Chondrocyte (in vitro differentiated cells): Measurements from ENCODE around the gene GNAT1. TPM values are rescaled to one million over a fixed set of nuclear protein-coding genes. Genes with fewer than 3 reads are reported as not detected.

Experiments used
- DNase-seq: peaks from one replicate; pipeline ENCODE4 v3.0.0; 2021; ENCODE audit warnings: mixed read lengths, low spot score
- H3K27ac Mint-ChIP-seq: one replicate; pipeline ENCODE4 v1.8.0; 2021; ENCODE audit warnings: mild to moderate bottlenecking, moderate library complexity, mixed read lengths; ENCODE audit not compliant: unreplicated experiment
- H3K27me3 Mint-ChIP-seq: 2 replicates; pipeline ENCODE4 v1.8.0; 2021; ENCODE audit warnings: low read depth, mixed read lengths
- H3K36me3 Mint-ChIP-seq: 2 replicates; pipeline ENCODE4 v1.8.0; 2021; ENCODE audit warnings: low read depth, mixed read lengths
- H3K4me1 Mint-ChIP-seq: 2 replicates; pipeline ENCODE4 v1.8.0; 2021; ENCODE audit warnings: low read depth, mild to moderate bottlenecking, mixed read lengths
- H3K4me3 Mint-ChIP-seq: one replicate; pipeline ENCODE4 v1.8.0; 2021; ENCODE audit warnings: mild to moderate bottlenecking, moderate library complexity, mixed read lengths; ENCODE audit not compliant: unreplicated experiment
- H3K9me3 Mint-ChIP-seq: 2 replicates; pipeline ENCODE4 v1.8.0; 2021; ENCODE audit warnings: low read depth, mixed read lengths
- total RNA-seq: library from RNA; stranded (reverse); gene quantifications from 3 replicates; pipeline ENCODE4 v1.2.1, GENCODE V29; 2021
- TF ChIP-seq, protein P1 (sequence below): fragments of 200-600 bp; sonication (generic); IDR thresholded peaks from 2 replicates; pipeline ENCODE4 v1.5.0; 2021; ENCODE audit warnings: antibody characterized with exemption, mild to moderate bottlenecking, moderate library complexity

Gene GNAT1
- total RNA-seq, 1 donor from 2014 or later, result not detected

GRCh38 chr3:50150404-50150750 is 41.0 kb upstream of the GNAT1 start:
- DNase-seq, result no peak
- TF ChIP-seq, protein P1, sequence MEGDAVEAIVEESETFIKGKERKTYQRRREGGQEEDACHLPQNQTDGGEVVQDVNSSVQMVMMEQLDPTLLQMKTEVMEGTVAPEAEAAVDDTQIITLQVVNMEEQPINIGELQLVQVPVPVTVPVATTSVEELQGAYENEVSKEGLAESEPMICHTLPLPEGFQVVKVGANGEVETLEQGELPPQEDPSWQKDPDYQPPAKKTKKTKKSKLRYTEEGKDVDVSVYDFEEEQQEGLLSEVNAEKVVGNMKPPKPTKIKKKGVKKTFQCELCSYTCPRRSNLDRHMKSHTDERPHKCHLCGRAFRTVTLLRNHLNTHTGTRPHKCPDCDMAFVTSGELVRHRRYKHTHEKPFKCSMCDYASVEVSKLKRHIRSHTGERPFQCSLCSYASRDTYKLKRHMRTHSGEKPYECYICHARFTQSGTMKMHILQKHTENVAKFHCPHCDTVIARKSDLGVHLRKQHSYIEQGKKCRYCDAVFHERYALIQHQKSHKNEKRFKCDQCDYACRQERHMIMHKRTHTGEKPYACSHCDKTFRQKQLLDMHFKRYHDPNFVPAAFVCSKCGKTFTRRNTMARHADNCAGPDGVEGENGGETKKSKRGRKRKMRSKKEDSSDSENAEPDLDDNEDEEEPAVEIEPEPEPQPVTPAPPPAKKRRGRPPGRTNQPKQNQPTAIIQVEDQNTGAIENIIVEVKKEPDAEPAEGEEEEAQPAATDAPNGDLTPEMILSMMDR, result no peak
- Mint-ChIP-seq H3K27me3 (peaks cover 3% of the 10 kb centered on the region), H3K9me3 (no peaks in the 10 kb centered on the region), H3K36me3 (peaks cover 2% of the 10 kb centered on the region), H3K27ac (no peak overlapping the region), H3K4me1 (peaks cover 14% of the 10 kb centered on the region), H3K4me3 (no peak overlapping the region)

DNA sequence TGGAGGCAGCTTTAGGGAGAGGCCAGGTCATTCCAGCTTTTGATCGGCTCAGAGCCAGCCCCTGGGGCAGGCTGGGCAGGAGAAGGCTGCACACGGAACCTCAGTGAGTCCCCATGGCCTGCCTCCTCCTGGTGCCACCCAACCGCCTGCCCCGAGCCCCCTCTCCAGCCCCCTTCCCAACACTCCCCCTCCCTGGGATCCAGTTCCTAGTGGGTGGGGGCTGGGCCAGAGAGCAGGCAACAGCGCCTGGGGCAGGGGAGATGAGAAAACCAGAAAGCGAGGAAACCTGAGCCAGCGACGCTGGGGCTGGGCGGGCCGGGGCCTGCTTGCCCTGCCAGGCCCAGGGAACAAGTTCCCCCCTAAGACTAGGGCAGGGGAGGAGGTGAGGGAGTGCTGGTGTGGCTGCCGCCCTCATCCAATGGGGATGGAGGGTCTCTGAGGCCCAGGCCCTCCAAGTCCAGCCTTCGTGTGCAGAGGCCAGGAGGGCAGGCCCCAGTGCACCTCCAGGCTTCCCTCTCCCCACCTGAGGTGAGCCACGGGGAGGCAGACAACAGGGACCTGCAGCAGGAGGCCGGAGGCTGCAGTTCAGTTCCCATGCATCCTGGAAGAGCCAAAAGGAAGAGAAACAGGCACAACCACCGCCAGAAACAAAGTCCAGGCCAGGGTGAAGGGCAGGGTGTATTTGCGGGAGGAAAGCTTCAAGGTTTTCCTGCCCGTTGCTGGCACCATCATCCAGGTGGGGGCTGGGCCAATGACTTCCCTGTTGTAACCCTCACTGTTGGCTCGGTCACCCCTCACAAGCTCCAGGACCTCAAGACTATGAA is 40.3 kb upstream of the GNAT1 start:
- TF ChIP-seq, protein P1, result no peak
- Mint-ChIP-seq H3K27ac (no peak overlapping the region), H3K4me1 (peaks cover 19% of the 10 kb centered on the region), H3K9me3 (no peaks in the 10 kb centered on the region), H3K36me3 (peaks cover 2% of the 10 kb centered on the region), H3K4me3 (no peak overlapping the region), H3K27me3 (peaks cover 3% of the 10 kb centered on the region)
- no peak for DNase-seq

GRCh38 chr3:50151728-50152127 is 39.7 kb upstream of the GNAT1 start:
- TF ChIP-seq, protein P1, result no peak
- H3K4me1 Mint-ChIP-seq, result peaks cover 24% of the 10 kb centered on the region
- peaks cover 2% of the 10 kb centered on the region for H3K36me3 Mint-ChIP-seq
- no peak overlapping the region for H3K27ac Mint-ChIP-seq
- no peaks in the 10 kb centered on the region for H3K9me3 Mint-ChIP-seq
- H3K4me3 Mint-ChIP-seq, result no peak overlapping the region
- DNase-seq, result no peak
- peaks cover 3% of the 10 kb centered on the region for H3K27me3 Mint-ChIP-seq

GRCh38 chr3:50153782-50154475 is 37.5 kb upstream of the GNAT1 start:
- Mint-ChIP-seq H3K9me3 (no peaks in the 10 kb centered on the region), H3K36me3 (no peaks in the 10 kb centered on the region), H3K4me3 (peak overlapping the region; percentile 59), H3K27ac (no peak overlapping the region), H3K27me3 (no peaks in the 10 kb centered on the region), H3K4me1 (peaks cover 42% of the 10 kb centered on the region)
- TF ChIP-seq, protein P1, result no peak
- no peak for DNase-seq

DNA sequence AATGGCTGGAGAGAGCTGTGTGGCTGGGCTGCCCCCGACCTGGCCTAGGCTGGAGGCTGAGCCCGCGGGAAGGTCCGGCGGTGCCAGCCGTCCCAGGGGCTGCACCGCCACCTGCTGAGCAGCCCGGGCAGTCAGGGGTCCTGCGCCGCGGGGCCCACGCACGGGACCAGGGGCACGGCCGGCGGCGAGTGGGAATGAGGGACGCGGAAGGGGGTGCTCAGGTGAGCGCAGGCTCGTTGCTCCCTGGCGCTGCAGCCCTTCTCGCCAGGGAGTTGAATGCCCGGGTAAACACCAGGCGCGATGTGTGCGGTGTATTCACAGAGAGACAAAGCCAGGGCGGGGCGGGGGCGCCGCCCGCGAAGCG is 37.0 kb upstream of the GNAT1 start:
- Mint-ChIP-seq H3K4me3 (peak overlapping the region; percentile 59), H3K27ac (no peak overlapping the region), H3K36me3 (no peaks in the 10 kb centered on the region), H3K4me1 (peaks cover 44% of the 10 kb centered on the region), H3K27me3 (no peaks in the 10 kb centered on the region), H3K9me3 (no peaks in the 10 kb centered on the region)
- TF ChIP-seq, protein P1, result peak; percentile 62
- no peak for DNase-seq
